Measurements from ENCODE around the gene CIDEB. TPM values are rescaled to one million over a fixed set of nuclear protein-coding genes. Genes with fewer than 3 reads are reported as not detected.
A peak's percentile ranks its signal among the peaks of the same experiment; 100 is the strongest.

The CIDEB gene
- total RNA-seq, 1 experiment from 2014 or later: 0.18 TPM

GRCh38 chr14:24334431-24335291 lies 26.9 kb upstream of the CIDEB start, which contains the start of gene ADCY4:
ADCY4 (minus strand) TSS chr14:24335071; CDS start chr14:24334652, 419 bp downstream.
- TF ChIP-seq REST (IDR thresholded peaks at IDR 0.05; ENCODE audit: insufficient read depth in 1 of 2, low read depth in 2 of 2, low read length in 1 of 2) (no peak), POLR2AphosphoS5 (IDR thresholded peaks at IDR 0.05; ENCODE audit: low read depth, low read length) (no peak), TCF7L2 (IDR thresholded peaks at IDR 0.05; ENCODE audit: low read depth, low read length) (no peak), SIN3A (IDR thresholded peaks at IDR 0.05; ENCODE audit: borderline replicate concordance, insufficient read depth, low read depth, low read length) (no peak), CTCF (IDR thresholded peaks at IDR 0.05) (no peak)
- H3K4me3 ChIP-seq (ENCODE audit: low read depth in 2 of 2, low read length in 2 of 2): peak within 1 kb of the TSS; percentile 24 to 41
- CTCF ChIA-PET: no interaction called here
- POLR2A ChIA-PET: no interaction called here
- intact Hi-C loops (cut with micrococcal nuclease; ENCODE audit: unreplicated experiment): no loop called here
- in situ Hi-C loops (cut with HindIII; ENCODE audit: low pct_unique_long_range_greater_than_20kb, low sequenced_read_pairs): loop anchor here (10.0 kb wide), 1 partner anchor 100 kb away; no protein-coding TSS in a partner anchor
- ATAC-seq: no peak
- 0 out of 2 replicates have a peak within 1 kb of the TSS, but pooled peaks have one; percentile 23 for H3K27ac ChIP-seq (ENCODE audit: low read length)
- peaks cover 3% of the 10 kb centered on the region; the same call in 1 of the 2 replicates for H3K4me1 ChIP-seq (ENCODE audit: control insufficient read depth, insufficient read depth, low read length)
- no peaks in the 10 kb centered on the region for H3K27me3 ChIP-seq (ENCODE audit: control insufficient read depth, insufficient read depth, low read length)
- H3K9me3 ChIP-seq (ENCODE audit: control insufficient read depth, insufficient read depth, low read depth, low read length): no peaks in the 10 kb centered on the region
- no peak for DNase-seq (ENCODE audit: low read depth, low spot score)
- BruUV-seq (replicated peaks): no TSS peak
- H3K36me3 ChIP-seq (ENCODE audit: control insufficient read depth, insufficient read depth, low read length): no peaks in the 10 kb centered on the region

GRCh38 chr14:24332268-24332993 lies 24.7 kb upstream of the CIDEB start:
- in situ Hi-C loops (cut with HindIII; ENCODE audit: low pct_unique_long_range_greater_than_20kb, low sequenced_read_pairs): loop anchor here (10.0 kb wide), 1 partner anchor 102 kb away; no protein-coding TSS in a partner anchor

More at GRCh38 chr14:24332268-24332993, 24.7 kb upstream of the CIDEB start:
- TF ChIP-seq TCF7L2 (IDR thresholded peaks at IDR 0.05; ENCODE audit: low read depth, low read length) (no peak), CTCF (IDR thresholded peaks at IDR 0.05) (peak; percentile 79)
- Histone ChIP-seq H3K9me3 (ENCODE audit: control insufficient read depth, insufficient read depth, low read depth, low read length) (no peaks in the 10 kb centered on the region), H3K36me3 (ENCODE audit: control insufficient read depth, insufficient read depth, low read length) (no peaks in the 10 kb centered on the region), H3K27ac (ENCODE audit: low read length) (no peak overlapping the region), H3K4me1 (ENCODE audit: control insufficient read depth, insufficient read depth, low read length) (peaks cover 3% of the 10 kb centered on the region; the same call in 1 of the 2 replicates), H3K4me3 (ENCODE audit: low read depth in 2 of 2, low read length in 2 of 2) (no peak overlapping the region), H3K27me3 (ENCODE audit: control insufficient read depth, insufficient read depth, low read length) (no peaks in the 10 kb centered on the region)
- ChIA-PET CTCF (interaction anchor here (0.6 to 1.8 kb wide), 9 partner anchors 11 to 105 kb away, joined by 3 to 28 read pairs (median 5); no protein-coding TSS in a partner anchor), POLR2A (no interaction called here)
- BruUV-seq (replicated peaks): no TSS peak
- DNase-seq (ENCODE audit: low read depth, low spot score) (peak; percentile 48), ATAC-seq (peak; percentile 83)
- intact Hi-C loops (cut with micrococcal nuclease; ENCODE audit: unreplicated experiment): loop anchor here (2.0 kb wide), 1 partner anchor 98 kb away; no protein-coding TSS in a partner anchor
